Bladder microvascular endothelial cell (primary cell): Measurements from ENCODE around the gene TSPAN8. TPM values are rescaled to one million over a fixed set of nuclear protein-coding genes. Genes with fewer than 3 reads are reported as not detected.

ENCODE experiments used
- total RNA-seq: library from RNA; depleted of rRNA; stranded (reverse); fragments of >200 nt; gene quantifications from 2 replicates; pipeline ENCODE4 v1.2.3, GENCODE V29; 2014

The TSPAN8 gene
- 0.16 TPM in 1 of 2 replicates, not detected in the other for total RNA-seq

DNA sequence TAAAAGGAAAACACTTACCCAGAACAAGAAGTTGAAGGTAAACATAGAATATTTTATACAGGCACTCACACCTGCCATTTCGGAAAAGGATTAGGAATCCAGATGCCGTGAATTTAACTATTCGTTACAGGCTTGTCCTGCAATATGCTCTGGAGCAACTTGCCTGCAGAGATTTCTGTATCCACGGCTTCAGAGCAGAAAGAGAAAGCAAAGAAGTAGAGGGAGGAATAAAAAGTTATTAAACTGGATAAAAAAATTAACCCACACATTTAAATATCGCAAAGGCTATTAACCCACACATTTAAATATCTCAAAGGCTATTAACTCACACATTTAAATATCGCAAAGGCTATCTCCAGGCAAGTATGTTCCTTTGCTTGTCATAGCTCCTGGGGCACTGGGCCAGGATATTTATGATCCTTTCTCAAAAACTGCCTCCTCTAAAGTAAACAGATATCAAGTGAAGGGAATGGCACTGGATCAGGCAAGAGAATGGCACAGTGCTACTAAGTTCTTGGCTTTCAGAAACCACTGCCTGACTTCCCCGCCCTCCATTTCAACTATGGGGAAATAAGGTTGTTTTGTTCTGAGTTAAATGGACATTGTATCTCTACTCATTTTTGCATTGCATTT is at the start of gene TSPAN8:
TSS of gene TSPAN8 (minus strand) at position 399 of the 633 bp plus-strand sequence. CDS start at position 78, 321 bp downstream.

Other genes starting within 250 kb of the TSPAN8 start
- gene PTPRR, start 237.3 kb downstream of the TSPAN8 start, total RNA-seq = 0.65 and 0.88 TPM in 2 replicates